SK-N-SH (cell line): ENCODE measurements around the gene ABHD2.

ENCODE experiments used
- CTCF ChIP-seq: fragments of 200-600 bp; sonication (generic); IDR thresholded peaks from 2 replicates; pipeline ENCODE4 v1.6.1; 2017; ENCODE audit warnings: antibody characterized with exemption, mild to moderate bottlenecking, moderate library complexity
- MXI1 ChIP-seq: IDR thresholded peaks from 2 replicates; pipeline ENCODE4 v1.6.1; 2012; ENCODE audit warnings: mild to moderate bottlenecking, low read depth, low read length, improper control_type of control experiment
- REST ChIP-seq: IDR thresholded peaks from 2 replicates; pipeline ENCODE4 v1.6.1; 2012; ENCODE audit warnings: mild to moderate bottlenecking, low read depth, low read length, moderate library complexity
- TCF12 ChIP-seq: IDR thresholded peaks from 2 replicates; pipeline ENCODE4 v1.4.0; 2012
- YY1 ChIP-seq: IDR thresholded peaks from 2 replicates; pipeline ENCODE4 v1.4.0; 2012; ENCODE audit warnings: low read depth, mild to moderate bottlenecking
- TF ChIP-seq, protein P1 (sequence below): IDR thresholded peaks from 2 replicates; pipeline ENCODE4 v1.4.0; 2012; ENCODE audit warnings: low read depth, borderline replicate concordance

DNA sequence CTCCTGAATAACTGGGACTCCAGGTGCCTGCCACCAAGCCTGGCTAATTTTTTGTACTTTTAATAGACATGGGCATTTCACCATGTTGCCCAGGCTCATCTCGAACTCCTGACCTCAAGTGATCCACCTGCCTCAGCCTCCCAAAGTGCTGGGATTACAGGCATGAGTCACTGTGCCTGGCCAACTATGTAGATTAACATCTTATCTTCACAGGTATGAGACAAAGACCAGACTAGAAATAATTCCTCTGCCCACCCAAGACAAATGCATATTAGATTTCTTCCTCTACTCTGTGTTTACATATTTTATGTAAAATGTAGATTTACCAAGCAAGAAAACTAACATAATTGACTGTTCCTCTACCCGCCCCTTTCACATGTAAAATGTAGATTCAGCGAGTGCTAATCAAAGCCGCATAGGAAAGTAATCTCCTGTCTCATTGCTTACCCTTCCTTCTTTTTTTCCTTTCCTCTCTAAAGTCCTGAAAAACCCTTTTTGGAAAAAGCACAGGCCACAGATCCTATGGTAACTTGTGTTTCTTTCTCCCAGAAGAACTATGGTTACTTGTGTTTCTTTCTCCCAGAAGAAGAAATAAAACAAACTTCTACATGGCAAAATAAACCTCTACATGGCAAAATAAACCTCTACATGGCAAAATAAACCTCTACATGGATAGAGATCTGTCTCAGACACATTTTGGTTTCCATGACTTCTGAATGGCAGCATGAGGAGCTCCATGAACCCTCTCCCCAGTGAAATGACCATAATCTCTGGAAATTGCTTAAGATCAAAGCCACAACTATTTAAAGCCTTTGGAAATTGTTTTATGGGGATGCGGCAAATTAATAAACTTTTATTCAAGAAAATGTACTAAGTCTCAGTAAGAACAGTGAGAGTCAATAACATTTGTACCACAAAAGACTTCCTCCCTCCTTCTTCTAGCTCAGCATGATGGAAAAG is 9.1 kb upstream of the ABHD2 start:
- TF ChIP-seq, protein P1, sequence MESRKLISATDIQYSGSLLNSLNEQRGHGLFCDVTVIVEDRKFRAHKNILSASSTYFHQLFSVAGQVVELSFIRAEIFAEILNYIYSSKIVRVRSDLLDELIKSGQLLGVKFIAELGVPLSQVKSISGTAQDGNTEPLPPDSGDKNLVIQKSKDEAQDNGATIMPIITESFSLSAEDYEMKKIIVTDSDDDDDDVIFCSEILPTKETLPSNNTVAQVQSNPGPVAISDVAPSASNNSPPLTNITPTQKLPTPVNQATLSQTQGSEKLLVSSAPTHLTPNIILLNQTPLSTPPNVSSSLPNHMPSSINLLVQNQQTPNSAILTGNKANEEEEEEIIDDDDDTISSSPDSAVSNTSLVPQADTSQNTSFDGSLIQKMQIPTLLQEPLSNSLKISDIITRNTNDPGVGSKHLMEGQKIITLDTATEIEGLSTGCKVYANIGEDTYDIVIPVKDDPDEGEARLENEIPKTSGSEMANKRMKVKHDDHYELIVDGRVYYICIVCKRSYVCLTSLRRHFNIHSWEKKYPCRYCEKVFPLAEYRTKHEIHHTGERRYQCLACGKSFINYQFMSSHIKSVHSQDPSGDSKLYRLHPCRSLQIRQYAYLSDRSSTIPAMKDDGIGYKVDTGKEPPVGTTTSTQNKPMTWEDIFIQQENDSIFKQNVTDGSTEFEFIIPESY: no peak
- no peak for TF ChIP-seq CTCF
- no peak for TF ChIP-seq REST
- no peak for TF ChIP-seq MXI1
- no peak for TF ChIP-seq YY1
- TF ChIP-seq TCF12: no peak
